HepG2 (cell line): ENCODE data around the gene HEPN1. TPM values are rescaled to one million over a fixed set of nuclear protein-coding genes. Genes with fewer than 3 reads are reported as not detected.

Experiments used
- FOXO1 ChIP-seq: sonication (generic); formaldehyde crosslinking; IDR thresholded peaks from 2 replicates; pipeline ENCODE4 v1.4.0; 2020; ENCODE audit warnings: missing genetic modification reagents
- FUBP1 ChIP-seq: sonication (generic); formaldehyde crosslinking; IDR thresholded peaks from 2 replicates; pipeline ENCODE4 v1.5.1; 2020; ENCODE audit warnings: missing genetic modification reagents, mild to moderate bottlenecking, borderline replicate concordance
- GPBP1L1 ChIP-seq: sonication (generic); formaldehyde crosslinking; IDR thresholded peaks from 2 replicates; pipeline ENCODE4 v1.5.0; 2020; ENCODE audit warnings: mild to moderate bottlenecking, missing genetic modification reagents
- MIXL1 ChIP-seq: IDR thresholded peaks from 2 replicates; pipeline ENCODE4 v1.6.1; 2016
- ZBTB2 ChIP-seq: sonication (generic); formaldehyde crosslinking; IDR thresholded peaks from 2 replicates; pipeline ENCODE4 v1.8.0; 2022; ENCODE audit warnings: low read depth, missing genetic modification reagents
- ZNF781 ChIP-seq: sonication (generic); formaldehyde crosslinking; IDR thresholded peaks from 2 replicates; pipeline ENCODE4 v1.5.1; 2020; ENCODE audit warnings: borderline replicate concordance, mild to moderate bottlenecking, missing genetic modification reagents; ENCODE audit errors: not compliant biosample characterization
- ZNF800 ChIP-seq: sonication (generic); formaldehyde crosslinking; IDR thresholded peaks from 2 replicates; pipeline ENCODE4 v1.4.0; 2020; ENCODE audit warnings: missing genetic modification reagents
- polyA plus RNA-seq, 8 experiments: library from polyadenylated mRNA; depleted of rRNA in 3 of 8; stranded (reverse) in 7 of 8; unstranded in 1 of 8; fragments of >200 nt; fragmentation: Illumina TruSeq in 4 of 8; extraction: Trizol in 4 of 8; gene quantifications; 2 replicates each; pipeline versions ENCODE4 v1.2.1 to v1.2.3, GENCODE V29; 2011 to 2016; ENCODE audit warnings: low read depth in 4 of 8, missing spikeins in 1 of 8, mixed read lengths in 1 of 8; ENCODE audit not compliant: insufficient read depth in 1 of 8
- total RNA-seq, 5 experiments: library from RNA; depleted of rRNA; stranded (reverse); fragments of >200 nt; fragmentation: Illumina TruSeq; extraction: Trizol; gene quantifications; 2 replicates each; pipeline ENCODE4 v1.2.3, GENCODE V29; 2016; ENCODE audit warnings: low read depth in 1 of 5

The HEPN1 gene
- total and polyA plus RNA-seq, 2 of the 13 experiments (the other 11 are each of a cell fraction or from before 2014, with no cell fraction given): not detected

GRCh38 chr11:124892146-124892545 lies 26.9 kb upstream of the HEPN1 start (continued):
- no peak for TF ChIP-seq ZNF800 (CRISPR knock-in tag)
- TF ChIP-seq GPBP1L1: no peak
- TF ChIP-seq FUBP1: no peak
- no peak for TF ChIP-seq ZNF781 (CRISPR knock-in tag)
- TF ChIP-seq ZBTB2 (CRISPR knock-in tag): no peak
- no peak for TF ChIP-seq MIXL1
- TF ChIP-seq FOXO1 (CRISPR knock-in tag): no peak
